Neural progenitor cell (in vitro differentiated cells): Measurements from ENCODE around the gene C20orf141.

Experiments used
- CTCF ChIP-seq: fragments of 200-600 bp; sonication (generic); IDR thresholded peaks from 2 replicates; pipeline ENCODE4 v1.5.1; 2017; ENCODE audit warnings: antibody characterized with exemption, mild to moderate bottlenecking
- EZH2 ChIP-seq: fragments of 200-600 bp; sonication (generic); IDR thresholded peaks from 2 replicates; pipeline ENCODE4 v1.6.1; 2017; ENCODE audit warnings: antibody characterized with exemption, mild to moderate bottlenecking, moderate library complexity

- TF ChIP-seq CTCF, result no peak
- TF ChIP-seq EZH2, result no peak
Measured at GRCh38 chr20:2775139-2775538, 39.6 kb upstream of the C20orf141 start.
